Measurements from ENCODE around the gene TAS2R40. TPM values are rescaled to one million over a fixed set of nuclear protein-coding genes. Genes with fewer than 3 reads are reported as not detected.

TAS2R40 gene
- polyA plus RNA-seq, 1 of the 3 experiments (the other 2 are of a cell fraction), result not detected

DNA sequence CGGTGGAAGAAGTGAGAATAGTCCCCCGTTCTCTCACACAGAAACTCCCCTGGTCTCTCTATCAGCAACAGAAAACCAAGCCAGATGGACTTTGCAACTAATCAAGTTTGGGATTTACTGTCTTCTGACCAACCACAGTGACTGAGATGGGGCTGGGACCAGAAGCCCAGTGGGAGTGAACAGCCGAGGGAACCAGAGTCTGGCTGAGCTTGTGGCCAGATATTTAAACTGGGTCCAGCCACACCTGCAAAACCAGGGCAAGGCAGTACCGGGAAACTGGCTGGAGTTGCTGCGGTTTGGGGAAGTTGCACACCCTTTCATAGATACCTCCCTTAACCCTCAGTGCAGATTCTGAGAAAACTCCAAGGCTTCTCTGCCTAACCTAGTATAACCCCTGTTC, 47.4 kb downstream of the TAS2R40 start (continued):
- TF ChIP-seq FOSL2 (IDR thresholded peaks at IDR 0.05; ENCODE audit: borderline replicate concordance, low read depth) (no peak), ZBTB33 (IDR thresholded peaks at IDR 0.05; ENCODE audit: borderline replicate concordance, low read depth) (no peak)

GRCh38 chr7:143271240-143271639, 49.4 kb downstream of the TAS2R40 start:
- H3K36me3 ChIP-seq (replicated peaks in 1 of 2; ENCODE audit: control insufficient read depth in 1 of 2, insufficient read depth in 2 of 2, low read length in 1 of 2), result peaks cover 29 to 34% of the 10 kb centered on the region in 2 experiments
- TF ChIP-seq GATA2 (CRISPR knock-in tag; IDR thresholded peaks at IDR 0.05) (no peak), SMC3 (IDR thresholded peaks at IDR 0.05; ENCODE audit: low read depth, low read length) (no peak), RAD21 (IDR thresholded peaks at IDR 0.05; ENCODE audit: low read length) (no peak), EP300 (IDR thresholded peaks at IDR 0.05; ENCODE audit: borderline replicate concordance in 1 of 2, low read depth in 1 of 2, low read length in 1 of 2) (no peak), POLR2AphosphoS5 (IDR thresholded peaks at IDR 0.05; ENCODE audit: low read depth, low read length) (no peak), IRF3 (IDR thresholded peaks at IDR 0.05; ENCODE audit: low read depth, low read length) (no peak), RCOR1 (IDR thresholded peaks at IDR 0.05; ENCODE audit: low read length) (no peak), GABPA (IDR thresholded peaks at IDR 0.05; ENCODE audit: low read depth) (no peak), TAF1 (IDR thresholded peaks at IDR 0.05; ENCODE audit: borderline replicate concordance, low read depth, low read length) (no peak), MEF2A (IDR thresholded peaks at IDR 0.05; ENCODE audit: borderline replicate concordance, low read depth) (no peak), TCF12 (IDR thresholded peaks at IDR 0.05) (no peak), YY1 (IDR thresholded peaks at IDR 0.05; ENCODE audit: low read depth) (no peak), EZH2phosphoT487 (IDR thresholded peaks at IDR 0.05; ENCODE audit: borderline replicate concordance, low read depth) (no peak), NFIC (IDR thresholded peaks at IDR 0.05; ENCODE audit: borderline replicate concordance) (no peak), USF2 (IDR thresholded peaks at IDR 0.05; ENCODE audit: borderline replicate concordance, low read depth, low read length) (no peak), NRF1 (IDR thresholded peaks at IDR 0.05; ENCODE audit: low read depth, low read length) (no peak)
- CTCF ChIA-PET, result interaction anchor here (1.1 to 1.8 kb wide), 2 partner anchors 31 to 56 kb away, joined by 3 to 6 read pairs; no protein-coding TSS in a partner anchor
- H3K4me3 ChIP-seq (ENCODE audit: low read depth in 2 of 2, low read length in 1 of 2), result no peak overlapping the region
- no peaks in the 10 kb centered on the region for H3F3A ChIP-seq (replicated peaks; ENCODE audit: insufficient read depth)
- H2AFZ ChIP-seq (ENCODE audit: low read depth), result no peak overlapping the region
- H4K20me1 ChIP-seq (ENCODE audit: insufficient read depth), result no peaks in the 10 kb centered on the region
- no peak overlapping the region for H3K27ac ChIP-seq (ENCODE audit: low read depth in 2 of 2, low read length in 1 of 2)
- H3K79me2 ChIP-seq (ENCODE audit: insufficient read depth), result 0 out of 2 replicates have a peak, but pooled peaks cover under 1% of the 10 kb centered on the region
- H3K9ac ChIP-seq, result no peak overlapping the region
- no peaks in the 10 kb centered on the region for H3K9me3 ChIP-seq
- no peaks in the 10 kb centered on the region for H3K9me2 ChIP-seq
- H3K27me3 ChIP-seq (ENCODE audit: insufficient read depth), result no peaks in the 10 kb centered on the region
- DNase-seq, result no peak
- H3K4me2 ChIP-seq, result no peak overlapping the region
- WGBS (ENCODE audit: low lambda C conversion rate), result 100% methylated on average over 1 of the region's 1 CpG
- POLR2A ChIA-PET, result interaction anchor here (0.6 kb wide), 1 partner anchor 7 kb away, joined by 4 read pairs; no protein-coding TSS in a partner anchor
- H3K4me1 ChIP-seq (ENCODE audit: control insufficient read depth in 1 of 2, insufficient read depth in 2 of 2, low read depth in 1 of 2, low read length in 1 of 2), result no peaks in the 10 kb centered on the region

Small RNA genes lying within 50 kb of the gene (small RNA-seq; reads per million reads assigned to genes)
- 0 reads per million in 7 experiments for gene AC073342.3

Other genes starting within 250 kb of the TAS2R40 start
- gene OR9A2, start 194.9 kb upstream of the TAS2R40 start, polyA plus RNA-seq (2012; rRNA removed), result not detected in 2 replicates
- not detected in 2 replicates for gene OR6V1, start 169.7 kb upstream of the TAS2R40 start, polyA plus RNA-seq (2012; rRNA removed)
- gene PIP, start 90.0 kb upstream of the TAS2R40 start, polyA plus RNA-seq (2012; rRNA removed), result not detected in 2 replicates
- not detected in 2 replicates for gene TAS2R39, start 38.6 kb upstream of the TAS2R40 start, polyA plus RNA-seq (2012; rRNA removed)
- gene GSTK1, start 41.4 kb downstream of the TAS2R40 start, polyA plus RNA-seq (2012; rRNA removed), result 299 and 354 TPM in 2 replicates
- 0.05 and 0.19 TPM in 2 replicates for gene TMEM139, start 62.9 kb downstream of the TAS2R40 start, polyA plus RNA-seq (2012; rRNA removed)
- 19.7 and 22.3 TPM in 2 replicates for gene CASP2, start 66.3 kb downstream of the TAS2R40 start, polyA plus RNA-seq (2012; rRNA removed)
- 0.10 and 0.12 TPM in 2 replicates for gene CLCN1, start 94.1 kb downstream of the TAS2R40 start, polyA plus RNA-seq (2012; rRNA removed)
- gene FAM131B, start 140.7 kb downstream of the TAS2R40 start, polyA plus RNA-seq (2012; rRNA removed), result 43.6 and 50.1 TPM in 2 replicates
- gene ZYX, start 159.3 kb downstream of the TAS2R40 start, polyA plus RNA-seq (2012; rRNA removed), result 124 and 271 TPM in 2 replicates
- 0.26 and 0.49 TPM in 2 replicates for gene EPHA1, start 186.8 kb downstream of the TAS2R40 start, polyA plus RNA-seq (2012; rRNA removed)
- gene TAS2R60, start 221.4 kb downstream of the TAS2R40 start, polyA plus RNA-seq (2012; rRNA removed), result 0.10 TPM in 1 of 2 replicates, not detected in the other

All from SK-N-SH (cell line).